ENCODE results near the gene PPP3CA.

PPP3CA gene

DNA sequence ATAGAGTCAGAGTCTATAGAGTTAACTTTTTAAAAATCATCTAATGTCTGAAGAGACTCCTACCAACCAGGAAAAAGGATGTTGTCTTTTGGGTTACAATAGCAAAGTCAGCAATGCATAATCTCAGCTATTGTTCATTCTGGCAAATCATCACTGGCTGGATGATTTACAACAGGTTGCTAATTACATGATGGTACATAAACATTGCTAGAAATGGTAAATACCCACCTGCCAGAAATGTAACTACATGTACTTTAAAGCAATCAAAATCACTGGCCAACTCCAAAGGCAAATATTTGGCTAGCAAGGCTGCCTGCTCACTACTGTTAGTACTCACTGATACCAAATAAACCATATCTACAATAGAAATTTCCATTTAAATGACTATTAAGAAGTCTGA lies 91.1 kb downstream of the PPP3CA start:
- no peak for DNase-seq (ENCODE audit: low read depth)

GRCh38 chr4:101254776-101255175 lies 92.5 kb downstream of the PPP3CA start:
- no peak for DNase-seq (ENCODE audit: low read depth)
- TF ChIP-seq, protein P1, sequence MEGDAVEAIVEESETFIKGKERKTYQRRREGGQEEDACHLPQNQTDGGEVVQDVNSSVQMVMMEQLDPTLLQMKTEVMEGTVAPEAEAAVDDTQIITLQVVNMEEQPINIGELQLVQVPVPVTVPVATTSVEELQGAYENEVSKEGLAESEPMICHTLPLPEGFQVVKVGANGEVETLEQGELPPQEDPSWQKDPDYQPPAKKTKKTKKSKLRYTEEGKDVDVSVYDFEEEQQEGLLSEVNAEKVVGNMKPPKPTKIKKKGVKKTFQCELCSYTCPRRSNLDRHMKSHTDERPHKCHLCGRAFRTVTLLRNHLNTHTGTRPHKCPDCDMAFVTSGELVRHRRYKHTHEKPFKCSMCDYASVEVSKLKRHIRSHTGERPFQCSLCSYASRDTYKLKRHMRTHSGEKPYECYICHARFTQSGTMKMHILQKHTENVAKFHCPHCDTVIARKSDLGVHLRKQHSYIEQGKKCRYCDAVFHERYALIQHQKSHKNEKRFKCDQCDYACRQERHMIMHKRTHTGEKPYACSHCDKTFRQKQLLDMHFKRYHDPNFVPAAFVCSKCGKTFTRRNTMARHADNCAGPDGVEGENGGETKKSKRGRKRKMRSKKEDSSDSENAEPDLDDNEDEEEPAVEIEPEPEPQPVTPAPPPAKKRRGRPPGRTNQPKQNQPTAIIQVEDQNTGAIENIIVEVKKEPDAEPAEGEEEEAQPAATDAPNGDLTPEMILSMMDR (IDR thresholded peaks at IDR 0.05; ENCODE audit: low read depth, low read length), result no peak
- TF ChIP-seq POLR2A (IDR thresholded peaks at IDR 0.05; ENCODE audit: extremely low read depth, insufficient read length) (no peak), MYC (IDR thresholded peaks at IDR 0.05; ENCODE audit: low read depth, low read length) (no peak)
- TF ChIP-seq, protein P2, sequence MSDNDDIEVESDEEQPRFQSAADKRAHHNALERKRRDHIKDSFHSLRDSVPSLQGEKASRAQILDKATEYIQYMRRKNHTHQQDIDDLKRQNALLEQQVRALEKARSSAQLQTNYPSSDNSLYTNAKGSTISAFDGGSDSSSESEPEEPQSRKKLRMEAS (IDR thresholded peaks at IDR 0.05; ENCODE audit: low read depth, low read length), result no peak
- no peak overlapping the region for H3K4me3 ChIP-seq (ENCODE audit: low read depth, low read length)

More for the DNA sequence above, 91.1 kb downstream of the PPP3CA start:
- TF ChIP-seq, protein P1 (IDR thresholded peaks at IDR 0.05; ENCODE audit: low read depth, low read length), result no peak
- TF ChIP-seq, protein P2 (IDR thresholded peaks at IDR 0.05; ENCODE audit: low read depth, low read length), result no peak
- TF ChIP-seq MYC (IDR thresholded peaks at IDR 0.05; ENCODE audit: low read depth, low read length), result no peak
- TF ChIP-seq POLR2A (IDR thresholded peaks at IDR 0.05; ENCODE audit: extremely low read depth, insufficient read length), result no peak
- H3K4me3 ChIP-seq (ENCODE audit: low read depth, low read length), result no peak overlapping the region

- TF ChIP-seq, protein P2 (IDR thresholded peaks at IDR 0.05; ENCODE audit: low read depth, low read length), result no peak
- no peak for TF ChIP-seq MYC (IDR thresholded peaks at IDR 0.05; ENCODE audit: low read depth, low read length)
- no peak for DNase-seq (ENCODE audit: low read depth)
- no peak overlapping the region for H3K4me3 ChIP-seq (ENCODE audit: low read depth, low read length)
Observed at GRCh38 chr4:101253121-101253520, 94.2 kb downstream of the PPP3CA start.

DNA sequence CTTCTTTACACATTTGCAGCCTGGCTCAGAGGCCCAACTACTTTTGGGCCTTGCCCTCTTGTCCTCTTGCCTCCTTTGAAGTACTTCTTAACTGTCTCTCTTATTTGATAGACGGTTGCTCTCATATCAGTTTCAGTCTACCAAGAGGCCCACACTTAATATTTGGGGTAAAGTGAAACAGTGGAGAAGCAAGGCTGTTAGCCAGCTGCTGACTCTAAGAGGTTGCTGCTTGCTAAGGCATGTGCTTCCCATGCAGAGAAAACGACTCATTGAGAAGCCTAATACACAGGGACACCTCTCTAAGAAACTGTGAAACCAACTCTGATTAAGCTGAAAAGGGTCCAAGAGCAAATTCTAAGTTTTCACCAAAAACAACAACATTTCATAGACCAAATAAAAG lies 94.6 kb downstream of the PPP3CA start:
- TF ChIP-seq, protein P2 (IDR thresholded peaks at IDR 0.05; ENCODE audit: low read depth, low read length), result no peak
- TF ChIP-seq POLR2A (IDR thresholded peaks at IDR 0.05; ENCODE audit: extremely low read depth, insufficient read length), result no peak
- TF ChIP-seq, protein P1 (IDR thresholded peaks at IDR 0.05; ENCODE audit: low read depth, low read length), result no peak
- TF ChIP-seq MYC (IDR thresholded peaks at IDR 0.05; ENCODE audit: low read depth, low read length), result no peak
- no peak overlapping the region for H3K4me3 ChIP-seq (ENCODE audit: low read depth, low read length)

GRCh38 chr4:101251261-101251660 lies 96.1 kb downstream of the PPP3CA start:
- no peak for DNase-seq (ENCODE audit: low read depth)
- no peak overlapping the region for H3K4me3 ChIP-seq (ENCODE audit: low read depth, low read length)
- TF ChIP-seq, protein P1 (IDR thresholded peaks at IDR 0.05; ENCODE audit: low read depth, low read length), result no peak
- TF ChIP-seq MYC (IDR thresholded peaks at IDR 0.05; ENCODE audit: low read depth, low read length), result no peak
- TF ChIP-seq, protein P2 (IDR thresholded peaks at IDR 0.05; ENCODE audit: low read depth, low read length), result no peak
- TF ChIP-seq POLR2A (IDR thresholded peaks at IDR 0.05; ENCODE audit: extremely low read depth, insufficient read length), result no peak

More for the DNA sequence above, 94.6 kb downstream of the PPP3CA start:
- DNase-seq (ENCODE audit: low read depth), result no peak

DNA sequence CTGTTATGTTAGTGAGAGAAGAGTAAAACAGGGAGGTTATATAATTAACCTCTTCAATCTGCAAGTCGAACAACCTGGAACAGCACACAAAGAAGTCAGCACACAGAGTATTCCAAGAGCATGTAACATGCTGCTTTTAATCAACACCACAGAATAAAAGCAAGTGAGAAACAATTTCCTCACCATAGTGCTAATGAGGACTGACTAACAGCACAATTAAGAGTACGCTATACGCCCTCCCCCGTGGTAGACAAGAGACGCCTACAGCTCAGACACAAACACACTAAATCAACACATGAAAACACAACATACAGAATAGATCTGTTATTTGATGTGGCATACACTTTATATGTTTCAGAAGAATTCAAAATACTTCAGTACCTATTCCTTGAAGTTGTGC lies 103.0 kb downstream of the PPP3CA start:
- TF ChIP-seq, protein P1 (IDR thresholded peaks at IDR 0.05; ENCODE audit: low read depth, low read length), result no peak
- no peak for TF ChIP-seq POLR2A (IDR thresholded peaks at IDR 0.05; ENCODE audit: extremely low read depth, insufficient read length)
- TF ChIP-seq, protein P2 (IDR thresholded peaks at IDR 0.05; ENCODE audit: low read depth, low read length), result no peak
- no peak for TF ChIP-seq MYC (IDR thresholded peaks at IDR 0.05; ENCODE audit: low read depth, low read length)
- no peak overlapping the region for H3K4me3 ChIP-seq (ENCODE audit: low read depth, low read length)
- no peak for DNase-seq (ENCODE audit: low read depth)

All from NB4 (cell line).